ENCODE data around the gene CHRFAM7A.
"Not testable (repeated sequence)": the region's sequence is repeated elsewhere in the genome, so short reads cannot be mapped to it uniquely, and the experiment has no call there.

The CHRFAM7A gene

GRCh38 chr15:30321063-30321462 lies 72.3 kb downstream of the CHRFAM7A start:
- in situ Hi-C loops (cut with MboI; ENCODE audit: low sequenced_read_pairs): not testable (repeated sequence)

GRCh38 chr15:30315704-30316103 lies 77.6 kb downstream of the CHRFAM7A start:
- in situ Hi-C loops (cut with MboI; ENCODE audit: low sequenced_read_pairs): not testable (repeated sequence)

GRCh38 chr15:30310575-30310974 lies 82.8 kb downstream of the CHRFAM7A start:
- in situ Hi-C loops (cut with MboI; ENCODE audit: low sequenced_read_pairs): not testable (repeated sequence)
